Measurements from ENCODE around the gene XRCC3.

Gene XRCC3

DNA sequence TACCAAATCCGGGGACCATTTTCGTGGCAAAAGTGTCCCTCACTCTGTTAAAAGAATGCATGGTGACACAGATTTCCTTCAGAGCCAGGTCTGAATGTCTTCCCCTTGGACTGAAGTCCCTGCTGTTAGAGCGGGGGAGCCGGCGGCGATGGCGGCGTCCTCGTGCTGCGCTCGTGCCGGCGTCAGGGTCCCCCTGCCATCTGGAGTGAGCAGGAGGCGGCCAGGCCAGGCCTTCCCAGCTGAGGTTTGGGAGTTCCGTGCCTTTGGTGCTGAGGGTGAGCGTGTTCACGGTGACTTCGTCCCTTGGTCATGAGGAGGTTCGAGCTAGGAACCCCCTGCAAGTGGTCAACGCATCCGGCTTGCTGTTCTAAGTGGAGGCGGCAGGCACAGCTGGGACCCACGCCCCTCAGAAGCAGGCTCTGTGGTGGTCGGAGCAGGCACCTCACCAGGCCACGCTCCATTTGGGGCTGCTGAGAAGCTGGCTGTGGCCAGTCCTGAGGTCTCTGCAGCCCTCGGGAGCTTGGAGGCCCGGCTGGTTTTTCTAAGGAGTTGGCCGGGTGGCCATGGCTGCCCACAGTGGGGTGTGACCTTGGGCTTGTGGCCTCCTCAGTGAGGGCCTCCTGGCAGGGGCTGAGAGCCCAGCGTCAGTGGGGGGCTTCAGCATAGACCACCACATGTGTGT lies 9.9 kb upstream of the XRCC3 start:
- DNase-seq, result no peak

GRCh38 chr14:103724116-103724515 lies 8.9 kb upstream of the XRCC3 start:
- no peak for DNase-seq

DNA sequence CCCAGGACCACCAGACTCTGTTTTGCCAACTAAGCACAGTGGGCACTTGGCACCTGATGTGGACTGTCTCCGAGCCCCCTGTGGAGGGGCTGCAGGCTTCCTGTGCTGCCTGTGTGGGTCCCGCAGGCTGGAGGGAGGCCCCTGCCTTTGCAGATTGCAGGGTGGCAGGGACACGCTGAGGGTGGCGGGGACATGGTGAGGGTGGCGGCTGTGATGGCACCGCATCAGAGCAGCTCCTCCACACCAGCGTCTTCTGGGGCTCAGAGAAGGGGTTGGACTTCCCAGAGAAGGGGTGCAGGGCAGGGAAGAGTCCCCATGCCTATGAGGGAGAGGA lies 8.5 kb upstream of the XRCC3 start:
- no peak for DNase-seq

DNA sequence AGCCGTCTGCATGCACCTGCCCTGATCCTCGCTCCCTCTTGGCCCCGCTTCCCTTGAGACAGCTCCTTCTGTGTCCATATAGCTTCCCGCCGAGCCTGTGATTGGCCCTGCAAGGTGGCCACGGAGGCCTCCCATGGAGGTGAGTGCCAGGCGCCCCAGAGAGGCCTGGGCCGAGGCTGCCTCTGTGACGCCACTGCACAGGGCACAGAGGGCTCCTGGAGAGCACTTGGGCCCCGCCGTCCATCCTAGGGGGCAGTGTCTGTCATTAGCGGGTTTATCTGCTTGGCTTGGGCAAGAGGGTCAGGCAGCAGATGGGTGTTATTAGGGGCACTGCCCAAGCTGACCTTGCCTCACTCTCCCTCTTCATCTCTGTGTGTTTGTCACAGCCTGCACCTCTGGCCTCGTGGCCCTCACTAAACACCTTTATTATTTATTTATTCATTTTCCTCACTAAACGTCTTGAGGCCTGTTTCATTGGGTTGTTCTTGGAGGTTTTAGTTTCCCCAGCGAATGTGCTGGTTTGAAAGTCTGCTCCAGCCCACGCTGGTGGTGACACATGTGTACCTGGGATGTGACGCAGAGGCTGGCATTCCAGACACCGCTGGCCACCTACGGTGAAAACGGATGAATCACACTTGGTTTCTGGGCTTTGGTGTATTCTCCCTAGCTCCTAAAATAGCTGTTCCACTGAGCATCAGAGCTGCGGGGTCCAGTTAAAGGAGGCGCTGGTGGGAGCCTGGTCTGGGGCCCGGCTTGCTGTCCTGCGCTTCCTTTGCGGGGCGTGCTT lies 6.3 kb upstream of the XRCC3 start:
- no peak for DNase-seq

GRCh38 chr14:103719751-103720150 lies 4.5 kb upstream of the XRCC3 start:
- DNase-seq, result no peak

- DNase-seq, result no peak
These were observed 3.3 kb upstream of the XRCC3 start for GRCh38 chr14:103718572-103718971.

DNA sequence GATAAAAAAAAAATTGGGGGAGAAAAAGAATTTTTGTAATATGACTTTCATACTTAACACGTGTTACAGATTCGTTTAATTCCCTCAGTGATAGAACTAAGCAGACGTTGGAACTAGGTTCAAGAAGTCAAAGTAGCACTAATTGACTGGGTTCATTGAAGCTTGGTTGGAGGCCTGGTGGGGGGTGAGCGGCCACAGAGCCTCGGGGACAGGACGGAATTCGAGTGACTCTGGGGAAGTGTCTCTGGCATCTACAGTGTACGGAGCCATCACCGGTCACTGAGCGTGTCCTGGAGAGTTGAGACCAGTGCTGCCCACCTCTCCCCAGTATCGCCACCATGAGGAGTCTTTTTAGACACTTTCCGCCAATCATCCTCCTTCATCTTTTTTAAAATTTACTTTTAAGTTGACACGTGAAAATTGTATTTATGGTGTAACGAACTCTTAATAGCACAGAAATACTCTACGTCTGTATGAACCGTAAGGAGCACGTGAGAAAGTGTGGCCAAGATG lies 1.7 kb upstream of the XRCC3 start:
- no peak for DNase-seq

DNA sequence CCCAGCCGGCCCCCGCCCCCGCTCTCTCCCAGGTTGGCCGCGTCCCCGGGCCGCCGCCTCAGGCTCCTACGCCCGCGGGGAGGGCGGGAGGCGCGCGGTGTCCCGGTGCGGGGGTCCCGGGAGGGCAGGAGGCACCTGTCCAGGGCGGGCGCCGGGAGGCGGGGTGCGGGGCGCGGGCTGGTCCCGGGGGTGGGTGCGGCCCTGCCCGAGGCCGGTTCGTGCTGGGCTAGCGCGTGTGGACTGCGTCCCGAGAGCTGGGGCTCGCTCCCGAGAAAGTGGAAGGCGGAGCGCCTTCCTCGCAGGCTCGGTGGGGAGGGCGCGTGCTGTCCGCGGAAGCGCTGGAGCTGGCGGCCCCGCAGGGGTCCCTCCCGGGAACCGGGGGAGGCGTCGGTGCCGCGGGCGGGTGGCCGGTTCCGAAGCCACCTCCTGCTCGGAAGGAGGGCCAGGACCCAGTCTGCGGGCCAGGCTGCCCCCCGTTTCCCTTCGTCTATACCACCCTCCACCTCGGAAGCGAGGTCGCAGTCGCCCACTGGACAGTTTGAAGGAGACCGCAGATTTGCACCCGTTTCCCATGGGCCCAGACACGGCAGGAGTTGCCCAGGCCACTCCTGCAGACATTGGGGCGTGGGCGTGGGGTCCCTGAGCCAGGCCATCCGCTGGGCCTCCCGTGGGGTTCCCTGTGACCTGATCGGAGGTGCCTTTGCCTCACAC lies 995 bp upstream of the XRCC3 start:
- DNase-seq, result no peak

DNA sequence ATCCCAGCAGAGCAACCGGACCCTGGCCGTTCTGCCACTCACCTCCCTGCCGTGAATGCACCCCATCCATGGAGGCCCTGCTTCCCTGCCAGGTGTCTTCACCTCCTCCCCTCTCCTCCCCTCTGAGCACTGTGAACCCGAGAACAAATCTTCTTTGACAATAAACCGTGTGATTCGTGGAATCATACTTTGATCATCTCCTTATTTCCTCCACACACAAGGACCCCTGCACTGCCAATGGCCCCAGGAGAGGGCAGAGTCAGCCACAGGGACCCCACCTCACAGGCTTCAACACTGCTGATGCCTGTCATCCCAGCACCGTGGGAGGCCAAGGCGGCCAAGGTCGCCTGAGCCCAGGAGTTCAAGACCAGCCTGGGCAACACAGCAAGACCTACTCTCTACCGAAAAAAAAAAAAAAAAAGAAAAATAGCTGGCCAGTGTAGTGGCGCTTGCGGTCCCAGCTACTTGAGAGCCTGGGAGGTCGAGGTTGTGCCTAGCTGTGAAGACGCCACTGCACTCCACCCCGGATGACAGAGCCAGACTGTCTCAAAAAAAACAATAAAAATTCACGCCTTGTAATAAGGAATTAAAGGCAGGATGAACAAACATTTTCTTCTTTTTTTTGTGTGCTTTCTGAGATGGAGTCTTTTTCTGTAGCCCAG lies 1.1 kb downstream of the XRCC3 start:
- no peak for DNase-seq

DNA sequence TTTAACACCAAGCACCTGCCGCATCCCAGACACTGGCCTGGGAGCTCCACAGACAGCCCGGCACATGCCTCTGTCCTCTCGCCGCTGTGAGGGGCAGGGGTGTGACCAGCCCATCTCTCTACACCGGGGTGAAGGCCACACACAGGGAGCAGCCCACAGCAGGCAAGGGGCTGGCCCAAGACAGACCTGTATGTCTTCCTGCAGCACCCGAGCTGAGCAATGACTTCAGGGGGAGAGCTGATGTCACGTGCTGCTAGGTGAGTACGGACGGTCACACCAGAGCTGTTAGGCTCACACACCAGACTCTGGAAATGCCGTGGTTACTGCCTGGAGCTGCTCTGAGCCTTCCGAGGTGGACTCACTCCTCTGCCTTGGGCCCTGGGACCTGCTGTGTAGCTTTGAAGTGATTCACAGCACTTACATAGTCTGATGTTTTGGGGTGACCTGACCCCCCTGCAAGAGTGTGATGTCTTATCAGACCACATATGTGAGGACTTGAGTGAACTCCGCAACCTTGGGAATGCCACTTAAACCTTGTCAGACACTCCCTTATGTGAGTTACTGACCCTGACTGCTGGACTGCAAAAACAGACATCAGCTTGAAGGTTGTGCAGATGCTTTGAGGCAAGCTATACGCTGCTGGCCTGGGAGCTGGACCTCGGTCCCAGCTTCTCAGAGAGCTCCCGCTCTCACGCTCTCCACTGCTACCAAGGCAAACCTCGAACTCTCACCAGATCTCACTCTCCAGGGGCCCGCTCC lies 1.8 kb downstream of the XRCC3 start:
- DNase-seq, result no peak

DNA sequence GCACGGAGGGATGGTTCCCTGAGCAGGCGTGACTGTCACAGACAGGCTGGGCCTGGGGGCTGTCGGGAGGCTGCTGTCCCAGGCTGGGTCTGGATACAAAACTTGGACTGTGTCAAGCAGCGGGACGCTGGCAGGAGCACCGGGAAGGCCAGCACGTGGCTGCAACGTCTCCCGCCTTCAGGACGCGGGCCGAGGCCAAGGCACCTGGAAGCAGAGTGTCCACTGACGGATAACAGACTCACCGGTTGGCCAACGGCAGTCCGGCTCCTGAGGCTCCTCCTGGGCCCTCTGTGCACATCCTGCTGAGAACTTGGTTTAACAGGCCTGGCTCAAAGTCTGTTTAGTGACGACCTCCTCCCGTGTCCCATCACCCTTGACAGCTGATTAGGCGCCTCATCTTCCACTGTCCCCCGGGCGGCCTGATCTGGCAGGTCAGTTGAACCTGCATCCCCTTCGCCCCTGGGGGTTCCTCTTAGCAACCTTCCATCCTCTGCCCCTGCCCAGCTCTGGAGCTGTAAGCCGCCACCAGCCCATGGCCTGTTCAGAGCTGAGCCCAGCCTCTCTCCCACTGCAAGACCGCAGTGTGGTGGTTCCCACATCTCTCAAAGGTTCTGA lies 2.5 kb downstream of the XRCC3 start:
- no peak for DNase-seq

DNA sequence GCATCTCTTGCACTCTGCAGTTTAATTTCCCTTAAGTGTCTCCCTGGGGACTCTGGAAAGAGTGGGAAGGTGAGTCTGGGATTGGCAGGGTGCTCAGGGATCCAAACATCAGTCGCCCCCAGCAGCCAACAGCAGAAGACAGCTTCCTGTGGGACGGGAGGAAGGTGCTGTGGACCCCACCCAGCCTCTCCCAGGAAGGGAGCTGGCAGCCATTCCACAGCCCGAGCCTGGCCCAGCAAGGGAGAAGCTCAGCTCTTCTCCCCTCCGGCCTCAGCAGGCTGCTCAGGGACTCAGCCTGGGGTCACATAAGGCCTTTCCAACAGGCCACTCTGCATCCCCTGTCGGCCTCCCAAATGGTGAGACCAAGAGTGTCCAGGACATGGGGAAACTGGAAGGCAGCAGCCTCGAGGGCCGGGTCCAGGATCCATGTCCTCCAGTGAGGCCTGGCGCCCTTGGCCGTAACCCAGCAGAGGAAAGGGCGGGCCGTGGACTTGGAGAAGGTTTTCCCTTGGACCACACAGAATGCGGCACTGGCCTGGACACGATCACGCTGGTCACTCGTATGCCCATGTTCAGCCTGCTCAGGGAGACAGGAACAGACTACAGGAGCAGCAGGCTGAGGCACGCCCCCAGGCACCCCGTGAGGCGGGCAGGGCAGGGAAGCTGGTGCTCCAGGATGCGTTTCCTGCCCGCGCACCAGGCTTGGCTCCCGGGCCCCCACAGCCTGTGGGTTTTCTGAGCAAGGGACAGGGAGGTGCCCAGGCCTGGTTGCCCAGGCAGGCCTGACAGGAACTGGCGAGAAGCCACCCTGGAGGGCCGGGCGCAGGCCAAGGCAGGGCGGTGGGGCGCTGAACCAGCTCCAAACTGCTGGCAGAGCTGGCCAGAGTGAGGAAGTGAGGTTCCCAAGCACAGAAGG lies 3.5 kb downstream of the XRCC3 start:
- no peak for DNase-seq

DNA sequence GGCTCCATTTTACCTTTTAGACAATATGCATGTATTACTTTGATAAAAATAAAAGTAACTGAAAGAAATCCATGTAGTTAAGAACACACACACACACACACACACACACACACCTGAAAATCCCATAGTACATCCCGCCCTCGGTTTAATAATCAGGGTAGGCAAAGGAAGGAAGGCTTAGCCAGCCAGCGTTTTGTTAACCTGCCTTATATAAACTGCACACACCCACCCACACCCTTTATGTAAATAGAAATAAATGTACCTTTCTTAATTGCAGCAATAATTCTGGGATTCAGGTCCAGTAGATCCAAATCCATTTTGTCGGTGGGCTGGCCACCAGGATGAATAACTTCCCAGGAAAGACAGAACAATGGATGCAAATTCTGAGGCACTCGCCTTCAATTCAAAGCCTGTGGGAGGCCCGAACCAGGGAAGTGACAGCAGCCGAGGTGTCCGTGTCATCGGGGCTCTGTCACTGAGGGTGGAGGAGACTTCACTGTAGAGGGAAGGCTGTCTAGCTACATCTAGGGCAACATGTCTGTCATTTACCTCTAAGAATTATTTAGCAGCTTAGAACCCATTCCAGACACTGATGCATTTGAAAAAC lies 4.4 kb downstream of the XRCC3 start:
- DNase-seq, result no peak

- no peak for DNase-seq
These were observed 5.4 kb downstream of the XRCC3 start for GRCh38 chr14:103709814-103710213.

DNA sequence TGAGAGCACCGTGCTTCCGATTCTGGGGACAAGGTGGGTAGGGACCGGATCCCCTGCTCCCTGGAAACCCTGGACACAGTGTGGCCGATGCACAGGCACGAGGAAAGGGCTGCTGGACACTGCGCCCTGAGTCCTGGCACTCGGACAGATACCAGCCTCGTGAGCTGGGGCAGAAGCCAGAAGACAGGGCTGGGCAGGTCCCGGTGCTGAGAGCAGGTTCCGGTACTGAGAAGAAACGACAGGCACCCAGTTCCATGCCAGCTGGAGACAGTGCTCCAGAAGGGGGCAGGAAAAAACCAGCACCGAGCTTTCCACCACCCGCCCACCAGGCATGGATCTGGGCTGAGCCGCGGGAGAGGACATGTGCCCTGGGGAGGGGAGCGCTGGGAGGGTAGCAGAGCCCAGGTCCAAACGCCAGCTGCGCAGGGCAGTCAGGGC lies 6.5 kb downstream of the XRCC3 start:
- no peak for DNase-seq

- no peak for DNase-seq
These were observed 7.7 kb downstream of the XRCC3 start for GRCh38 chr14:103707329-103708263.

GRCh38 chr14:103706551-103707328 lies 8.5 kb downstream of the XRCC3 start:
- DNase-seq, result no peak

GRCh38 chr14:103705504-103706284 lies 9.6 kb downstream of the XRCC3 start:
- DNase-seq, result no peak

Measured in SIG-M5 (cell line).